ENCODE data around the gene KAT5.

DNA sequence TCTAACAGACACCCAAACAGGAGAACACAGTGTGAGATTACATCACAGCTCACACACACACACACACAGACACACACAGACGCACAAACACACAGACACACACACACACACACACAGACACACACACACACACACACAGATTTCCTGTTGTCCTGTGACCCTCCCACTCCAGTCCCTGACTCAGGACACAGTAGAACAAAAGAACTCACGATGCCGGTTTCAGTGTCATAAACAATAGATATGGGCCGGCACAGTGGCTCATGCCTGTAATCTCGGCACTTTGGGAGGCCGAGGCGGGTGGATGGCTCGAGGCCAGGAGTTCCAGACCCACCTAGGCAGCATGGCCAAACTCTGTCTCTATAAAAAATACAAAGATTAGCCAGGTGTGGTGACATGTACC, 13.8 kb upstream of the KAT5 start:
- TF ChIP-seq, protein P1, sequence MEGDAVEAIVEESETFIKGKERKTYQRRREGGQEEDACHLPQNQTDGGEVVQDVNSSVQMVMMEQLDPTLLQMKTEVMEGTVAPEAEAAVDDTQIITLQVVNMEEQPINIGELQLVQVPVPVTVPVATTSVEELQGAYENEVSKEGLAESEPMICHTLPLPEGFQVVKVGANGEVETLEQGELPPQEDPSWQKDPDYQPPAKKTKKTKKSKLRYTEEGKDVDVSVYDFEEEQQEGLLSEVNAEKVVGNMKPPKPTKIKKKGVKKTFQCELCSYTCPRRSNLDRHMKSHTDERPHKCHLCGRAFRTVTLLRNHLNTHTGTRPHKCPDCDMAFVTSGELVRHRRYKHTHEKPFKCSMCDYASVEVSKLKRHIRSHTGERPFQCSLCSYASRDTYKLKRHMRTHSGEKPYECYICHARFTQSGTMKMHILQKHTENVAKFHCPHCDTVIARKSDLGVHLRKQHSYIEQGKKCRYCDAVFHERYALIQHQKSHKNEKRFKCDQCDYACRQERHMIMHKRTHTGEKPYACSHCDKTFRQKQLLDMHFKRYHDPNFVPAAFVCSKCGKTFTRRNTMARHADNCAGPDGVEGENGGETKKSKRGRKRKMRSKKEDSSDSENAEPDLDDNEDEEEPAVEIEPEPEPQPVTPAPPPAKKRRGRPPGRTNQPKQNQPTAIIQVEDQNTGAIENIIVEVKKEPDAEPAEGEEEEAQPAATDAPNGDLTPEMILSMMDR (IDR thresholded peaks at IDR 0.05) = no peak
- no peak for TF ChIP-seq POLR2AphosphoS5 (IDR thresholded peaks at IDR 0.05)
- TF ChIP-seq EP300 (IDR thresholded peaks at IDR 0.05) = no peak
- TF ChIP-seq POLR2A (IDR thresholded peaks at IDR 0.05; ENCODE audit: low read depth) = no peak
